ENCODE measurements around the gene YJEFN3.

YJEFN3 gene

DNA sequence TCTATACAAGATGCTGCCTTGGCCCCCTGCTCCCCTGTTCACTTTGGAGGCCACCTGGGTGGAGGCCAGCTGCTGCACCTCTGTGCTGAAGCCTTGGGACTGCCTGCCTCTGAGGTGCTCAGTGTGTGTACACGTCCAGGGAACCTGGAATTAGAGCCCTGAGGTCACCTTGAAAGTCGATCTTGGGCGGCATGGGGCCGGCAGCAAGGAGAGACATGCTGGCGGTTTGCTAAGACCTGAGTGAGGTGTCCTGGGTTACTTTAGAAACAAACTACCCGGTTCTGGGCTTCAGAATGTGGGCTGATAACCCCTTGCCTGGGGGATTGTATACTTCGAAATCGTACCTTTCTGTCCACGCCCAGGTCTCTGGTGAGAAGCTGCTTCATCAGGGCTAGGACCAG lies 38.9 kb upstream of the YJEFN3 start:
- Histone ChIP-seq H3K27ac (ENCODE audit: low read depth, low read length, poor library complexity, severe bottlenecking) (peak overlapping the region; percentile 98), H3K36me3 (ENCODE audit: insufficient read depth, low read length) (peaks cover 42% of the 10 kb centered on the region), H3K27me3 (ENCODE audit: insufficient read depth, low read length) (no peaks in the 10 kb centered on the region), H3K4me2 (ENCODE audit: low read length) (peak overlapping the region; percentile 52; the same call in 1 of the 2 replicates), H2AFZ (ENCODE audit: low read length) (no peak overlapping the region), H3F3A (ENCODE audit: insufficient read depth, low read length) (0 out of 2 replicates have a peak, but pooled peaks cover 8% of the 10 kb centered on the region), H4K20me1 (ENCODE audit: insufficient read depth, low read length) (no peaks in the 10 kb centered on the region), H3K4me1 (ENCODE audit: insufficient read depth, low read length, severe bottlenecking) (peaks cover 56% of the 10 kb centered on the region), H3K79me2 (ENCODE audit: insufficient read depth, low read length) (peaks cover 6% of the 10 kb centered on the region; the same call in 1 of the 2 replicates), H3K9me2 (ENCODE audit: low read depth, low read length) (no peaks in the 10 kb centered on the region), H3K4me3 (ENCODE audit: low read depth, low read length, poor library complexity, severe bottlenecking) (no peak overlapping the region), H3K9me3 (ENCODE audit: low read length) (no peaks in the 10 kb centered on the region), H3K9ac (ENCODE audit: low read length) (peak overlapping the region; percentile 26; the same call in 1 of the 2 replicates)
- TF ChIP-seq EZH2 (IDR thresholded peaks at IDR 0.05; ENCODE audit: borderline replicate concordance, low read length) = no peak
- TF ChIP-seq, protein P1, sequence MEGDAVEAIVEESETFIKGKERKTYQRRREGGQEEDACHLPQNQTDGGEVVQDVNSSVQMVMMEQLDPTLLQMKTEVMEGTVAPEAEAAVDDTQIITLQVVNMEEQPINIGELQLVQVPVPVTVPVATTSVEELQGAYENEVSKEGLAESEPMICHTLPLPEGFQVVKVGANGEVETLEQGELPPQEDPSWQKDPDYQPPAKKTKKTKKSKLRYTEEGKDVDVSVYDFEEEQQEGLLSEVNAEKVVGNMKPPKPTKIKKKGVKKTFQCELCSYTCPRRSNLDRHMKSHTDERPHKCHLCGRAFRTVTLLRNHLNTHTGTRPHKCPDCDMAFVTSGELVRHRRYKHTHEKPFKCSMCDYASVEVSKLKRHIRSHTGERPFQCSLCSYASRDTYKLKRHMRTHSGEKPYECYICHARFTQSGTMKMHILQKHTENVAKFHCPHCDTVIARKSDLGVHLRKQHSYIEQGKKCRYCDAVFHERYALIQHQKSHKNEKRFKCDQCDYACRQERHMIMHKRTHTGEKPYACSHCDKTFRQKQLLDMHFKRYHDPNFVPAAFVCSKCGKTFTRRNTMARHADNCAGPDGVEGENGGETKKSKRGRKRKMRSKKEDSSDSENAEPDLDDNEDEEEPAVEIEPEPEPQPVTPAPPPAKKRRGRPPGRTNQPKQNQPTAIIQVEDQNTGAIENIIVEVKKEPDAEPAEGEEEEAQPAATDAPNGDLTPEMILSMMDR (IDR thresholded peaks at IDR 0.05; ENCODE audit: low read length) = no peak

DNA sequence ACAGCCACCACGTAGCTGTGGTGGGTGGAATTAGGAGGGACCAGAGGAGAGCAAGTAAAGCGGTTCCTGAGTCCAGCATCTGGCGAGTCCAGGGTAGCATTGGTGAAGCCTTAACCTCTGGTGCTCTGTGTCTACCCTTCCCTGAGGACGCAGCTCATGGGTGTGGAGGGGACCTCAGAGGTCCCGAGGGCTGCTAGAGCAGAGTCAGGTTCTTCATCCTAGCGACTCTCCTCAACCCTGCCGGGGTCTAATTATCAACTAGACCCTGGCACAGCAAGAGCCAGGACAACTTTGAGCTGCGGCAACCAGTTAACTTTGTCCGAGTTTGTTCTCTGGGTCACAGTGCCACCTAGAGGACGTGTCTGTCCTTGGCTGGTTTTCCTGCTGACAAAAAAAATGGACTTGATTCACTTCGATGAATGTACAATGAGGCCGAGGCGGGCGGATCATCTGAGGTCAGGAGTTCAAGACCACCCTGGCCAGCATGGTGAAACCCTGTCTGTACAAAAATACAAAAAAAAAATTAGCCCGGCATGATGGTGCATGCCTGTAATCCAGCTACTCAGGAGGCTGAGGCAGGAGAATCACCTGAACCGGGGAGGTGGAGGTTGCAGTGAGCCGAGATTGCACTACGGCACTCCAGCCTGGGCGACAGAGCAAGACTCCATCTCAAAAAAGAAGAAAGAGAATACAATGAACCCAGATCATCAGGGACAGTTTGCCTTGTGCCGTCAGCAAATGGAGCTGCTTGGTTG lies 38.3 kb upstream of the YJEFN3 start:
- H3K27me3 ChIP-seq (ENCODE audit: insufficient read depth, low read length) = no peaks in the 10 kb centered on the region
- H3K4me1 ChIP-seq (ENCODE audit: insufficient read depth, low read length, severe bottlenecking) = peaks cover 50% of the 10 kb centered on the region
- no peaks in the 10 kb centered on the region for H3K9me2 ChIP-seq (ENCODE audit: low read depth, low read length)
- no peaks in the 10 kb centered on the region for H3K9me3 ChIP-seq (ENCODE audit: low read length)
- 0 out of 2 replicates have a peak, but pooled peaks cover 8% of the 10 kb centered on the region for H3F3A ChIP-seq (ENCODE audit: insufficient read depth, low read length)
- H2AFZ ChIP-seq (ENCODE audit: low read length) = no peak overlapping the region
- H3K79me2 ChIP-seq (ENCODE audit: insufficient read depth, low read length) = peaks cover 6% of the 10 kb centered on the region; the same call in 1 of the 2 replicates
- H4K20me1 ChIP-seq (ENCODE audit: insufficient read depth, low read length) = no peaks in the 10 kb centered on the region
- H3K27ac ChIP-seq (ENCODE audit: low read depth, low read length, poor library complexity, severe bottlenecking) = peak overlapping the region; percentile 98
- H3K36me3 ChIP-seq (ENCODE audit: insufficient read depth, low read length) = peaks cover 46% of the 10 kb centered on the region
- no peak overlapping the region for H3K4me3 ChIP-seq (ENCODE audit: low read depth, low read length, poor library complexity, severe bottlenecking)
- peak overlapping the region; percentile 26; the same call in 1 of the 2 replicates for H3K9ac ChIP-seq (ENCODE audit: low read length)
- no peak for TF ChIP-seq EZH2 (IDR thresholded peaks at IDR 0.05; ENCODE audit: borderline replicate concordance, low read length)
- TF ChIP-seq, protein P1 (IDR thresholded peaks at IDR 0.05; ENCODE audit: low read length) = peak; percentile 85
- H3K4me2 ChIP-seq (ENCODE audit: low read length) = peak overlapping the region; percentile 52

DNA sequence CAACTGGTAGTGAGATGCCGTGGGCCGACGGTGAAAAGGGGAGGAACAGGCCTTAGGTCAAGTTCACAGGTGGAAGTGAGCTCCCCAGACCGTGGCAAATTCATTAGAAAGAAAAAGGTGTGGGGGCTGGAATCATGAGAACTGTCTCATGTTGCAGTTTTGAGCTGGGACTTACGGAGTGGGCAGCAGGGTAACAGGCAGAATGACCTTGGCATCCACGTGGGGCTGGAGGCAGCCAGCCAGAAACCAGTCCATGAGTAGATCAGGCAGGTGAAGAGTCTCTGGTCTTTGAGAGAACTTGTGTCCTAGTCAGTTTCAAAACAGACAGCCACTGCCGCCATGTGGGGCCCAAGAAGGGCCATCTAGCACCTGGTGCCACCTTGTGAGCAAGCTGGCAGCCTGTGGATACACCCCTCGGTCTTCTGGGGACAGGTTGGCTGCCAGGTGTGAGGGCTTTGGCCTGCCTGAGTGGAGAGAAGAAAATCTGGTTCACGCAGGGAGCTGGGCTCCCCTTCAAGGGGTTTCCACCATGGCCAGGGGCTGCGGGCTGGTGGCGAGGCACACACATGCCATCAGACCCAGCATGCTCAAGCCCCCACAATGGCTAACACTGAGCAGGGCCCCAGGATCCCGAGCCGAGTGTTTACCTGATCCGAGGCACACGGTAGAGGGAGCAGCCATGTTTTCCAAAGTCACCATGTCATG lies 37.2 kb upstream of the YJEFN3 start:
- Histone ChIP-seq H3K36me3 (ENCODE audit: insufficient read depth, low read length) (peaks cover 57% of the 10 kb centered on the region), H3K79me2 (ENCODE audit: insufficient read depth, low read length) (peaks cover 6% of the 10 kb centered on the region; the same call in 1 of the 2 replicates), H3F3A (ENCODE audit: insufficient read depth, low read length) (0 out of 2 replicates have a peak, but pooled peaks cover 8% of the 10 kb centered on the region), H2AFZ (ENCODE audit: low read length) (no peak overlapping the region), H3K27me3 (ENCODE audit: insufficient read depth, low read length) (no peaks in the 10 kb centered on the region), H3K27ac (ENCODE audit: low read depth, low read length, poor library complexity, severe bottlenecking) (no peak overlapping the region), H3K9me2 (ENCODE audit: low read depth, low read length) (no peaks in the 10 kb centered on the region), H3K9me3 (ENCODE audit: low read length) (no peaks in the 10 kb centered on the region), H3K9ac (ENCODE audit: low read length) (no peak overlapping the region), H4K20me1 (ENCODE audit: insufficient read depth, low read length) (no peaks in the 10 kb centered on the region), H3K4me1 (ENCODE audit: insufficient read depth, low read length, severe bottlenecking) (peaks cover 39% of the 10 kb centered on the region), H3K4me2 (ENCODE audit: low read length) (no peak overlapping the region), H3K4me3 (ENCODE audit: low read depth, low read length, poor library complexity, severe bottlenecking) (no peak overlapping the region)
- TF ChIP-seq, protein P1 (IDR thresholded peaks at IDR 0.05; ENCODE audit: low read length) = no peak
- no peak for TF ChIP-seq EZH2 (IDR thresholded peaks at IDR 0.05; ENCODE audit: borderline replicate concordance, low read length)

All from OCI-LY1 (cell line).